OCI-LY7 (cell line): ENCODE results near the gene CISD2. TPM values are rescaled to one million over a fixed set of nuclear protein-coding genes. Genes with fewer than 3 reads are reported as not detected.
"Not testable (repeated sequence)": the region's sequence is repeated elsewhere in the genome, so short reads cannot be mapped to it uniquely, and the experiment has no call there.

Experiments
- BruUV-seq: library from RNA; stranded (reverse); fragments of 400-500 nt; replicated peaks from 2 replicates; lab custom pipeline; 2021; lab: Mats Ljungman, UMichigan
- CTCF ChIA-PET: fragments of 300-600 bp; sonication (Branson Sonifier 250); formaldehyde crosslinking; loops from one replicate; lab custom pipeline; 2022; ENCODE audit warnings: antibody characterized with exemption; ENCODE audit not compliant: unreplicated experiment; lab: Charles Lee
- POLR2A ChIA-PET: fragments of 300-600 bp; sonication (Branson Sonifier 250); formaldehyde crosslinking; loops from one replicate; lab custom pipeline; 2022; ENCODE audit warnings: antibody characterized with exemption; lab: Charles Lee
- DNase-seq: peaks from one replicate; pipeline ENCODE4 v3.0.0-alpha.2; 2015; ENCODE audit warnings: low spot score
- H2AFZ ChIP-seq: fragments of 200-600 bp; sonication (generic), shearing (Covaris generic); 2 replicates; pipeline ENCODE4 v1.6.1; 2014; ENCODE audit warnings: mild to moderate bottlenecking, antibody characterized with exemption, low read length, moderate library complexity
- H3K27ac ChIP-seq: fragments of 200-600 bp; sonication (generic); 2 replicates; pipeline ENCODE4 v1.5.1; 2014; ENCODE audit warnings: mixed run types, low read depth, mild to moderate bottlenecking, moderate library complexity, low read length, inconsistent platforms; ENCODE audit not compliant: poor library complexity, severe bottlenecking
- H3K36me3 ChIP-seq: fragments of 200-600 bp; sonication (generic); 2 replicates; pipeline ENCODE4 v1.6.1; 2014; ENCODE audit warnings: mild to moderate bottlenecking, antibody characterized with exemption, low read length, moderate library complexity, mixed read lengths; ENCODE audit not compliant: insufficient read depth
- H3K4me1 ChIP-seq: fragments of 200-600 bp; sonication (generic); 2 replicates; pipeline ENCODE4 v1.5.1; 2014; ENCODE audit warnings: mild to moderate bottlenecking, low read length; ENCODE audit not compliant: insufficient read depth, poor library complexity, severe bottlenecking
- H3K4me2 ChIP-seq: fragments of 200-600 bp; sonication (generic); 2 replicates; pipeline ENCODE4 v1.6.1; 2014; ENCODE audit warnings: mild to moderate bottlenecking, low read length
- H3K4me3 ChIP-seq: fragments of 200-600 bp; sonication (generic); 2 replicates; pipeline ENCODE4 v1.5.1; 2014; ENCODE audit warnings: mild to moderate bottlenecking, low read depth, low read length; ENCODE audit not compliant: poor library complexity, severe bottlenecking
- H3K79me2 ChIP-seq: fragments of 200-600 bp; sonication (generic); 2 replicates; pipeline ENCODE4 v1.6.1; 2016; ENCODE audit warnings: low read depth, mild to moderate bottlenecking, low read length, moderate library complexity, mixed read lengths; ENCODE audit not compliant: insufficient read depth
- H3K9me2 ChIP-seq: fragments of 200-600 bp; sonication (generic); 2 replicates; pipeline ENCODE4 v1.6.1; 2016; ENCODE audit warnings: mild to moderate bottlenecking, low read length, mixed read lengths; ENCODE audit not compliant: insufficient read depth
- H3K9me3 ChIP-seq: fragments of 200-600 bp; sonication (generic); 2 replicates; pipeline ENCODE4 v1.6.1; 2014; ENCODE audit warnings: mild to moderate bottlenecking, mixed run types, low read length, mixed read lengths
- H4K20me1 ChIP-seq: fragments of 200-600 bp; sonication (generic); 2 replicates; pipeline ENCODE4 v1.6.1; 2014; ENCODE audit warnings: mild to moderate bottlenecking, antibody characterized with exemption, low read length, moderate library complexity, mixed read lengths; ENCODE audit not compliant: insufficient read depth
- CTCF ChIP-seq: fragments of 200-600 bp; sonication (generic); conservative IDR thresholded peaks from 2 replicates; pipeline ENCODE4 v1.5.1; 2014; ENCODE audit warnings: mild to moderate bottlenecking, antibody characterized with exemption, low read length, moderate library complexity, mixed read lengths
- EZH2phosphoT487 ChIP-seq: fragments of 200-600 bp; sonication (generic); IDR thresholded peaks from 2 replicates; pipeline ENCODE4 v1.6.1; 2018; ENCODE audit warnings: low read depth, borderline replicate concordance, mild to moderate bottlenecking, mixed run types, antibody characterized with exemption, low read length, moderate library complexity, mixed read lengths
- intact Hi-C: fragments of 100-400 bp; cut with micrococcal nuclease; formaldehyde crosslinking; loops from one replicate; pipeline ENCODE4 v1.10.0; 2022; ENCODE audit not compliant: unreplicated experiment
- total RNA-seq, 2 experiments: library from RNA; depleted of rRNA in 1 of 2; stranded (reverse); fragments of >200 nt in 1 of 2; shearing (Covaris generic) in 1 of 2; gene quantifications; 2 replicates each; pipeline ENCODE4 v1.2.3, GENCODE V29; 2014 to 2022

Gene CISD2
- total RNA-seq, 2 experiments from 2014 or later: 34.6 to 37.6 TPM

- ChIA-PET POLR2A (interaction anchor here (0.5 to 0.7 kb wide), 4 partner anchors 13 to 199 kb away, joined by 3 to 4 read pairs (median 3); no protein-coding TSS in a partner anchor), CTCF (no interaction called here)
- H3K27ac ChIP-seq: no peak overlapping the region
- peaks cover 26% of the 10 kb centered on the region for H3K9me3 ChIP-seq
- H3K36me3 ChIP-seq: peaks cover 61% of the 10 kb centered on the region
- H3K4me1 ChIP-seq: no peaks in the 10 kb centered on the region
- no peak overlapping the region for H3K4me3 ChIP-seq
- no peak for DNase-seq
- H3K4me2 ChIP-seq: no peak overlapping the region
- H4K20me1 ChIP-seq: no peaks in the 10 kb centered on the region
- BruUV-seq: no TSS peak
- intact Hi-C loops: no loop called here
- H3K9me2 ChIP-seq: no peaks in the 10 kb centered on the region
- peaks cover 51% of the 10 kb centered on the region; the same call in 1 of the 2 replicates for H3K79me2 ChIP-seq
- TF ChIP-seq CTCF (no peak), EZH2phosphoT487 (no peak)
- H2AFZ ChIP-seq: no peak overlapping the region
These were observed 10.1 kb downstream of the CISD2 start for GRCh38 chr4:102878901-102879300.

DNA sequence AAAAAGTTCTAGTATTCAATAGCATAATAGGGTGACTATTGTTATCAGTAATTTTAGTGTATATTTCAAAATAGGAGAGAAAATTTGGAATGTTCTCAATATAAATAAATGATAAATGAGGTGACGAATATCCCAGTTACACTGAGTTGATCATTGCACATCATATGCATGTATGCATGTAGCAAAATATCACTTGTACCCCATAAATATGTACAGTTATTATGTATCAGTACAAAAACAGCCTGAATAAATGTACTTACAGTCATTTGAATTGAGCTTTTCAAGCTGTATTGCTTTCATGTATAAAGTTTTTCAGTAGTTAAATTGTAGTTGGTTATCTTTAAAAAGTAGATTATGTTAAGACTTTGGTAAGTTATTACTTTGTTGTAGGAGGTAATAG lies 12.6 kb downstream of the CISD2 start:
- no peak overlapping the region for H3K4me3 ChIP-seq
- no peak overlapping the region for H2AFZ ChIP-seq
- no TSS peak for BruUV-seq
- no peak for TF ChIP-seq CTCF
- TF ChIP-seq EZH2phosphoT487: no peak
- no peaks in the 10 kb centered on the region for H3K4me1 ChIP-seq
- DNase-seq: no peak
- intact Hi-C loops: no loop called here
- H3K4me2 ChIP-seq: no peak overlapping the region
- H3K27ac ChIP-seq: no peak overlapping the region
- peaks cover 43% of the 10 kb centered on the region; the same call in 1 of the 2 replicates for H3K79me2 ChIP-seq
- H3K36me3 ChIP-seq: peaks cover 52% of the 10 kb centered on the region
- no peaks in the 10 kb centered on the region for H4K20me1 ChIP-seq
- no peaks in the 10 kb centered on the region for H3K9me2 ChIP-seq
- ChIA-PET POLR2A (interaction anchor here (0.7 to 1.3 kb wide), 3 partner anchors 9 to 730 kb away, joined by 3 to 7 read pairs (median 6); partner anchors contain the start of gene MANBA), CTCF (interaction anchor here (0.5 to 1.0 kb wide), 2 partner anchors 9 to 30 kb away, joined by 3 read pairs; no protein-coding TSS in a partner anchor)
- H3K9me3 ChIP-seq: peaks cover 14% of the 10 kb centered on the region

- H3K79me2 ChIP-seq: peaks cover 43% of the 10 kb centered on the region; the same call in 1 of the 2 replicates
- H2AFZ ChIP-seq: no peak overlapping the region
- H3K4me2 ChIP-seq: no peak overlapping the region
- H3K36me3 ChIP-seq: peaks cover 39% of the 10 kb centered on the region
- ChIA-PET POLR2A (interaction anchor here (2.5 kb wide), 1 partner anchor 9 kb away, joined by 14 read pairs; no protein-coding TSS in a partner anchor), CTCF (no interaction called here)
- no peaks in the 10 kb centered on the region for H3K9me3 ChIP-seq
- no peak overlapping the region for H3K4me3 ChIP-seq
- H3K4me1 ChIP-seq: no peaks in the 10 kb centered on the region
- no peak for DNase-seq
- no TSS peak for BruUV-seq
- no peak for TF ChIP-seq CTCF
- no peak for TF ChIP-seq EZH2phosphoT487
- no peaks in the 10 kb centered on the region for H3K9me2 ChIP-seq
- H3K27ac ChIP-seq: no peak overlapping the region
- H4K20me1 ChIP-seq: no peaks in the 10 kb centered on the region
- intact Hi-C loops: no loop called here
These were observed 14.5 kb downstream of the CISD2 start for GRCh38 chr4:102883278-102883677.

DNA sequence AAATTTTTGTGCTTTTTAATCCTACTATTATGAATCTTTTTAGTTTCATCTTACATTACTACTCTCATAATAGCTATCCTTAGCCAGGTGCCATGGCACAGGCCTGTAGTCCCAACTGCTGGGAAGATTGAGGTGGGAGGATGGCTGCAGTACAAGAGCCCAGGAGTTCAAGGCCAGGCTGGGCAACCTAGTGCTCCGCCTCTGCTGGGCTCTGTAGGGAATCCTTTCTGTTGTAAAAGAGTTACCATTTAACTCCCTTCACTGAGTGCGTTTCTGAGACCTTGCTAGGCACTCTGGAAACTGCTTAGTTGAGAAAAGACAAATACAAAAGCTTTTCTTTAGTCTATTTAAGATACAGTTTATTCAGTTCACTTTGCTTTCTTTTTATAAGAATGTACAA lies 19.8 kb downstream of the CISD2 start:
- intact Hi-C loops, H2AFZ ChIP-seq, DNase-seq, H4K20me1 ChIP-seq, CTCF ChIA-PET, H3K27ac ChIP-seq, POLR2A ChIA-PET, H3K4me3 ChIP-seq, H3K9me3 ChIP-seq, H3K9me2 ChIP-seq, H3K4me1 ChIP-seq, H3K4me2 ChIP-seq, BruUV-seq: not testable (repeated sequence)
- H3K36me3 ChIP-seq: peaks cover 22% of the 10 kb centered on the region
- peaks cover 14% of the 10 kb centered on the region; the same call in 1 of the 2 replicates for H3K79me2 ChIP-seq
